Stimulated activated CD4-positive, alpha-beta T cell treated with anti-CD3 and anti-CD28 coated beads, TNF-alpha, amount 100 ng/mL, for 48 hours (primary cell): Measurements from ENCODE around the gene NFAT5.

ENCODE experiments used
- DNase-seq, 3 donors: peaks; one replicate each; pipeline ENCODE4 v3.0.0-alpha.2; 2020; ENCODE audit warnings: low read depth in 3 of 3

NFAT5 gene

DNA sequence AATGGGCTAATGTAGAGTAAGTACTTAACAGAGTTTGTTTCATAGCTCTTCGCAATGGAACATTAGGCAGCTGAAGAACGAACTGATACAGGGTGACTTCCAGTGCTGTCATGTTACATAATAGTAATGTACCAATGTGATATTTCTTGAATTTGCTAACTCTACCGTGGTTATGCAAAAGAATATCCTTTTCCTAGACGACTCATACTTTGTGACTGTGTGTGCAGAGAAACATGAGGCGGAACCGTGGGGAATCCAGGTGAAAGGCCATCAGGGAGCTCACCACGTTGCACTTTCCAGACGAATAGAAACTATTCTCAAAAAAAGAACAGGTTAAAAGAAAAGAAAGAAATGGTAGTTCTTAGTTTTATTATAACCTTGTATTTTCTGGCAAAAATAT is 175.8 kb downstream of the NFAT5 start:
- no peak for DNase-seq

DNA sequence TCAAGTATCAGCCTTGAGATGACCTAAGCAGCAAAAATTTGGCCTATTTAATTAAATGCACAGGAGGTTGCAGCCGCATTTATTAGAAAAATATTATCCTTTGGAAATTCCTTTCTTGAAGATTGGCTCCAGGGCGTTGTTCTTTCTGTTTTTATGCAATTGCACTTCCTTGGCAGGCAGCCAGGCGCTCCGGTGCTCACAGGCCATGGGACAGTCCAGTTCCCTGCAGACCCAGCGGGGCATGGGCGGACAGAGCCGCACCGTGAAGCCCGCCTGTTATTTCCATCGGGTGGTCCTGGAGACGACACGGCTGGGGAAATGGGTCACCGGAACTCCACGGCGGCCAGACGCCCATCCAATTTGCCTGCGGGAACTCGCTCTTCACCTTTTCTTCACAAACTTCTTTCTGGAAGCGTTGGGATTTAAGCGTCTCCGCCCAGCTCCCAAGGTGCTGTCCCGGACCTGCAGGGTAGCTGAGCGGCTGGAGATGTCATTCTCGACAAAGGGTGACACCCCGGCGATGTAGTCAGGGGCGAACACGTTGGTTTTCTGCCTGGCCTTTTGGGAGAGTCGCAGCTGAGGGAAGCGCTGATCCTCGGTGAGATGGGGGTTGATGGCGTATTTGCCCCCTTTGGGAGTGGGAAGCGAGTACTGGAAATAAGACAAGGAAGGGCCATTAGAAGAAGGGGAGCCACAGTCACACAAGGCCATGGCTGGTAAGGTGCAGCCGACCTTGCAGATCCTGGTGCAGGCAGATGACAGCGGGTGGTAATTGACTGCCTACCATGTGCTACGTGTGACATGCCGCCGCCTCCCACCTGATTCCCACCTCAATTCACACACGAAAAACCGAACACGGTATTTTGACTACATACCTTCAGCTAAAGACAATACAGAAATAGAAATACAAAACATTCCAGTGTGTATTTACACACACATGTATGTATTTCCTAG is 176.5 kb downstream of the NFAT5 start:
- no peak for DNase-seq

DNA sequence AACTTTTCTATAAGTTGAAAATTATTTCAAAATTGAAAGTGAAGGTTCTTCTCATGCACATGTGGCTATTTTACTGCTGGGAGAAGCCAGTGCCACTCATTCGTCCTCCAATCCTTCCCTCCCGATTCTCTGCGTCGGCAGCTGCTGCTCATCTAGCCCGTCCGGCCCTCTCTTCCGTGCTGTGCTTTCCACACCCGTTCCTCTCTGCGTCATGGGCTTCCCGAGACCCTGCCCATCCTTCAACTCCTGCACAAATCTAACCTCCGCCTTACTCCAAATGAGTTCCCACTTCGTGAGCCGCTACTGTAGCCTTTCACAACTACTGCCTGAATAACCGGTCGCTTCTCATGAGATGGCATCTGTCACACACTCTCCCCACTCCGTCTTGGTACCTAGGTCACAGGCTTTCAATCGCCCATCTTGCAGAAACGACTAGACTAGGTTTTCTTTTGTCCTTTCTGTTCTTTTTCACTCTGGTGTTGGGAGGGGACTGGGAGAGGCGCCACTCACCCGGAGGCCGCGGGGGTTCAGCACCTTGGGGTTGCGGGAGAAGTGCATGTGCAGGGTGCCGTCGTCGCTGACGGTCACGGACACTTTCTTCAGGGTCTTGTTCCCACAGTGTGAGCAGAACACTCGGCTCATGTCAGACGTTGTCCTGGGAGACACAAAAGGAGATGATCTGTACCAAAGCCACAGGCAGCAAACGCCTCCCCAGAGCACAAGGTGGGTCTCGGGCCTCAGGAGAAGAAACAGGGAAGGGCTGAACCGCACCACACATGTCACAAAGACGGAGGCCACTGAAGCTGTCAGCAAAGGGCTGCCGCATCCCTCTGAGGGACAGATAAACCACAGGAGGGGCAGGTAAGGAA is 178.8 kb downstream of the NFAT5 start:
- DNase-seq = no peak

DNA sequence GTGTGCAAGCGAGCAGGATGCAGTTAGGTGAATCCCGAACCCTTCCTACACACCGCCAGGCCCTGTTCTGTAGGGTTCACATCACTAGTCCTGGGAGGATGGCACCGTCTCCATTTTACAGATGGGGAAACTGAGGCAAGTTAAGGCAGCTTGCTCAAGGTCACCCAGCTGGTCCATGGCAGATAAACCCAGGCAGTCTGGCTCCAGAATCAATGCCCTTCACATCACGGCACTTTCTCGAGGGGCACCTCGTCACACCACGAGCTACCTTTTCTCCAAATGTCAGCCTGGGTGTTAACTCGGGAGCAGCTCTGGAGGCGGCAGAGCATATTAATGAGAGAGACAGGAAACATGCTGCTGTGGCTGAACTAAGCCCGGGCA is 179.5 kb downstream of the NFAT5 start:
- no peak for DNase-seq

DNA sequence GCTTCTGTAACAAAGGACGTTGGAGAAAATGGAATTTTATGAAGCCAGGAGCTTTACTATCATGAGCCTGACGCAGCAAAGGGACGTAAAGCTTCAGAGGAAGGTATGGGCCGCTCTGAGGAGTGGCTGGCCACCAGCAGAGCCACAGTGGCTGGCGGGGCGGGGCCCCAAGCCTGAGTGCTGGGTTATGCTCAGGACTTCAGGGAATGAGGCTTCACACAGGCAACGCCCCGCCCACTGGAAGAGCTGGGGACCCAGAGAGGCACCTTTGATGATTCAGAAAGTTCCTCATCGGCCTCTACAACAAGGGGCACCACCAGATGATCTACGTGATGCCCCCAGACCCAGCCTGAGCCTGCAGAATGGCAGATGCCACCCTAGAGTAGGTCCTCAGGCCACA is 180.2 kb downstream of the NFAT5 start:
- DNase-seq = no peak

DNA sequence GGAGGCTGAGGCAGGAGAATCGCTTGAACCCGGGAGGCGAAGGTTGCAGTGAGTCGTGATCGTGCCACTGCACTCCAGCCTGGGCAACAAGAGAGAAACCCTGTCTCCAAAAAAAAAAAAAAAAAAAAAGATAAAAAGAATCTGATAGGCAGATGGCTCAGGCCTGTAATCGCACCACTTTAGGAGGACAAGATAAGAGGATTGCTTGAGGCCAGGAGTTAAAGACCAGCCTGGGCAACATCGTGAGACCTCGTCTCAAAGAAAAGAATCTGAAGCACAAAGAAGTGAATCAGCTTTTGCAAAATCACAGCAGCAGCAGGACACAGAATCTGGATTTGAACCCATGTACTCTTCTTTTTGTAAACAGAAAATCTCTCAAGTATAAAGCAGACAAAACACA is 181.3 kb downstream of the NFAT5 start:
- DNase-seq = no peak

DNA sequence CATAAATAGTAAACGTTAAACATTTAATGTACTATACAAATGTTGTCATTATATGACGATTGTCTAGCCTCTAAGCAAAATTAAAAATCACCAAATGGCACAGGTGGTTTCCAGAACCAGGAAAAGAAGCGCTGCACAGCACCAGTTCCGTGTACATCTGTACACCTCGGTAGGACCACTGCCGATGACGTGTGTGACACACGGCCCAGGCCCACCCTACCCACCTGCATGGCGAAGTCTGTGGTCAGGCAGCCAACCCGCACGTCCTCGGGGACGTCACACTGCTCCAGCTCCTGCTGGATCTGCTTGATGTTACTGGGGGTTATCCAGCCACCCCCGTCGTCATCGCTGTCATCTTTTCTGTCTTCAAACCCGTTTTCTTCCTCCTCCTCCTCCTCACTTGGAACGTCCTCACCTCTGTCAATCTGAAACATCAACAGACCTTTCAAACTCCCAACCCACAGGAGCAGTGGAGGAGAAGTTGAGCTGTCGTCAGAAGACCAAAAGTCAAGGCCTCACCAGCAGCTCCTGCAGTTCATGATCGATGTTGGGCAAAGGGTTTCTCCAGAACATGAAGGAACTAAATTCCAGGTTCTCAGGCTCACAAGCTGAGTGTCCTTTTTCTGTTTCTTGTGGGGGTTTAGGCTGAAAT is 183.1 kb downstream of the NFAT5 start:
- no peak for DNase-seq

DNA sequence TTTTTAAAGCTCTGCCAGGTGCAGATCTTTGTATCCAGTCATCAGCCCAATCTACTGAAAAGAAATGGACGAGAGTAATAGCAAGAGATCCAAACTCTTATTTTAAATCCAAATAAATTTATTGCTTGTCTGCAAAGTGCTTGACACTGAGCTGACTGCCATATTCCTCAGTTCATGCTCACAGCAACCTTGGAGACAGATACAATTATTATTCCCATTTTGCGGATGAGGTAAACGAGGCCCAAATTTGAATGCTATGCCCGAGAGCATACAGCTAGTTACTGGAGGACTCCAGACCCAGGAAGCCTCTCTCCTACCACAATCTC is 188.3 kb downstream of the NFAT5 start:
- no peak for DNase-seq
